ENCODE data around the gene FARS2. TPM values are rescaled to one million over a fixed set of nuclear protein-coding genes. Genes with fewer than 3 reads are reported as not detected.

The FARS2 gene
- total and polyA plus RNA-seq, 10 donors = 9.0 to 27.4 (median 19.8) TPM

DNA sequence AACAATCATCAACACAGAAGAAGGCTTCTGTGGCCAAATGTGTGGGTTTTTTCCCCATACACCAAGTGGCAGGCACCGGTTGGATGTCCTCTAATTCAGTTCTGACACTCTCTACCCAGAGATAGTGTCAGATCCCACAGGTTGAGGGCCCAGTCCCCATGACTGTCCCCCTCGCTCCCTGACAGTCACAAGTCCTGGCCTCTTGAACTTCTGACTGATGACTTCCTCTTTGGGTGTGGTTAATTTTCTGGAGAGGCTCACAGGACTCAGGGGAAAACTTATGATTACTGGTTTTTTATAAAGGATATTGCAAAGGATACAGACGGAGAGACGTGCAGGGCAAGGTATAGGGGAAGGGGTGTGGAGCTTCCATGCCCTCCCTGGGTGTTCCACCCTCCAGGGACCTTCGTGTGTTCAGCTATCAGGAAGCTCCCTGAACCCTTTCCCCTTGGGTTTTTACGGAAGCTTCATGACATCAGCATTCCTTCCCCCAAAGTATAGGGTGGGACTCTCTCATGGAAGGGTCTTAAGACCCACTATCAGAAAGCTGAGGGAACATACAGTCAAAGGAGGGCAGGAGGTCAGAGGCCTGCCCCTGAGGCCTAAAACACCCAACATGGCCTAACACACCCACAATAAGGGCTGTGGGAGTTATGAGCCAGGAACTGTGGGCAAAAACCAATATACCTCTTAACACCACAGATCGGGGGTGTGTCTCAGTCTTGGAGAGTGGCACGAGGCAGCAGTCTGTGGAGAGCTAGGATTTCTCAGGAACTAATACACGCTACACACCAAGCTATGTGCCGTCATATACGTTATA lies 33.3 kb downstream of the FARS2 start:
- Histone ChIP-seq H3K4me1 (peaks cover 0 to 25% (median 10%) of the 10 kb centered on the region in 6 donors), H3K9me3 (no peaks in the 10 kb centered on the region), H3K27me3 (replicated peaks in 1 of 7) (no peaks in the 10 kb centered on the region), H3K36me3 (peaks cover 0 to 10% (median 0%) of the 10 kb centered on the region in 6 donors), H3K27ac (peak overlapping the region in 5 of 8 donors; percentile 12 to 52 (median 45)), H3K4me3 (no peak overlapping the region)
- 57 to 68% (median 60%) methylated on average over 11 of the region's 11 CpGs for WGBS, 5 donors
- intact Hi-C loops (cut with DNase I; ENCODE audit: low total_unique reads) = no loop called here
- DNase-seq = no peak
- TF ChIP-seq POLR2A (IDR thresholded peaks at IDR 0.05) (no peak), POLR2AphosphoS5 (IDR thresholded peaks at IDR 0.05) (no peak)
- TF ChIP-seq, protein P1, sequence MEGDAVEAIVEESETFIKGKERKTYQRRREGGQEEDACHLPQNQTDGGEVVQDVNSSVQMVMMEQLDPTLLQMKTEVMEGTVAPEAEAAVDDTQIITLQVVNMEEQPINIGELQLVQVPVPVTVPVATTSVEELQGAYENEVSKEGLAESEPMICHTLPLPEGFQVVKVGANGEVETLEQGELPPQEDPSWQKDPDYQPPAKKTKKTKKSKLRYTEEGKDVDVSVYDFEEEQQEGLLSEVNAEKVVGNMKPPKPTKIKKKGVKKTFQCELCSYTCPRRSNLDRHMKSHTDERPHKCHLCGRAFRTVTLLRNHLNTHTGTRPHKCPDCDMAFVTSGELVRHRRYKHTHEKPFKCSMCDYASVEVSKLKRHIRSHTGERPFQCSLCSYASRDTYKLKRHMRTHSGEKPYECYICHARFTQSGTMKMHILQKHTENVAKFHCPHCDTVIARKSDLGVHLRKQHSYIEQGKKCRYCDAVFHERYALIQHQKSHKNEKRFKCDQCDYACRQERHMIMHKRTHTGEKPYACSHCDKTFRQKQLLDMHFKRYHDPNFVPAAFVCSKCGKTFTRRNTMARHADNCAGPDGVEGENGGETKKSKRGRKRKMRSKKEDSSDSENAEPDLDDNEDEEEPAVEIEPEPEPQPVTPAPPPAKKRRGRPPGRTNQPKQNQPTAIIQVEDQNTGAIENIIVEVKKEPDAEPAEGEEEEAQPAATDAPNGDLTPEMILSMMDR (IDR thresholded peaks at IDR 0.05 in 8 of 11, conservative IDR thresholded peaks at IDR 0.05 in 3 of 11) = no peak

DNA sequence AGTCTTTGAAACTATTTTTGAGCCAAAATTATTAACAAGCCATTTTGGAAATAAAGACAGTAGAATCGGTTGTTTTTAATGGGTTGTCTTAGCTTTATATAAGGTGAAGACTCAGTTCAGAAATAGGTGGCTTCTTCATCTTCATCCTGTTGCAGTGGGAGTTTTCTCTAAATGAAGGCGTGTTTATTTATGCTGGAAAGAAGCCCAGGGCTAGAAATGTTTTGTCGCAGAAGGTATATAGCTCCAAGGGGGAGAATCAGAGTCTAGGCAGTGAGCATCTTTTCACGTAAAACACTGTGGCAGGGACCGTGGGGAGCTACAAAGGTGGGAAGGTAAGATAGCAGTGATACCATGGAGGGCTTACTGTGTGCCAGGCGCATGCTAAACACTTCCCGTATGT lies 34.3 kb downstream of the FARS2 start:
- peaks cover 0 to 20% (median 10%) of the 10 kb centered on the region in 6 donors for H3K4me1 ChIP-seq
- TF ChIP-seq, protein P1 (IDR thresholded peaks at IDR 0.05 in 8 of 11, conservative IDR thresholded peaks at IDR 0.05 in 3 of 11) = no peak
- no peak for TF ChIP-seq POLR2A (IDR thresholded peaks at IDR 0.05)
- TF ChIP-seq POLR2AphosphoS5 (IDR thresholded peaks at IDR 0.05) = no peak
- 90 to 98% (median 94%) methylated on average over 7 of the region's 7 CpGs for WGBS, 5 donors

DNA sequence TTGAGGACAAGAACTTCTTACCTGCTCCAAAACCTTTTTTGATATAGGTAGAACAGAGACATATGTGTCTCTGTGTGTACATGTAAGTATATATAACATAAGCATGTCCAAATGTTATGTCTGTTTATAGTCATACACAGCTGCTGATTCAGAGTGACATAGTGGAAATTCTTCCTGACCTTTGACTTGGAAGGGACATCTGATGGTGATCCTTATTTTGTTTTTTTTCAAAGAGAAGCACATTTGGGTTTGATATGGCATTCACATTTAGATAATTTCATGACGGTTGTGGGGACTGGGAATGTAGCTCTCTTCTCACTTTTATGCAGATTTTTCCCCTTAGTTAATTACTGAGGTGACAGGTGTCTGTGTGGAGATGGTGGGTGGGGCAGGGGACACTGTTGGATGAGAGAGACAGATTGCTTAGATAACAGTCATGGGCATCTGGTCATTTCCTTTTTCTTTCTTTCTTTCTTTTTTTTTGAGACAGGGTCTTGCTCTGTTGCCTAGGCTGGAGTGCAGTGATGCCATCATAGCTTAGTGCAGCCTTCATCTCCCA lies 39.0 kb downstream of the FARS2 start:
- no peaks in the 10 kb centered on the region for H3K9me3 ChIP-seq
- no peaks in the 10 kb centered on the region for H3K27me3 ChIP-seq (replicated peaks in 1 of 7)
- no peak for DNase-seq
- 70 to 80% (median 75%) methylated on average over 1 of the region's 1 CpG for WGBS, 5 donors
- TF ChIP-seq, protein P1 (IDR thresholded peaks at IDR 0.05 in 8 of 11, conservative IDR thresholded peaks at IDR 0.05 in 3 of 11) = no peak
- TF ChIP-seq POLR2AphosphoS5 (IDR thresholded peaks at IDR 0.05) (no peak), POLR2A (IDR thresholded peaks at IDR 0.05) (no peak)
- no peak overlapping the region for H3K4me3 ChIP-seq
- intact Hi-C loops (cut with DNase I; ENCODE audit: low total_unique reads) = loop anchor here (5.0 kb wide), 1 partner anchor 153 kb away; no protein-coding TSS in a partner anchor
- H3K36me3 ChIP-seq = peaks cover 0 to 10% (median 0%) of the 10 kb centered on the region in 6 donors
- peaks cover 0 to 22% (median 18%) of the 10 kb centered on the region in 6 donors for H3K4me1 ChIP-seq
- H3K27ac ChIP-seq = no peak overlapping the region

More for the DNA sequence above, 34.3 kb downstream of the FARS2 start:
- H3K9me3 ChIP-seq = no peaks in the 10 kb centered on the region
- no peak overlapping the region for H3K27ac ChIP-seq
- H3K4me3 ChIP-seq = no peak overlapping the region
- DNase-seq = no peak
- H3K36me3 ChIP-seq = peaks cover 0 to 10% (median 0%) of the 10 kb centered on the region in 6 donors
- intact Hi-C loops (cut with DNase I; ENCODE audit: low total_unique reads) = no loop called here
- H3K27me3 ChIP-seq (replicated peaks in 1 of 7) = no peaks in the 10 kb centered on the region

Data from spleen (tissue), 11 donors.